Measurements from ENCODE around the gene AAK1. TPM values are rescaled to one million over a fixed set of nuclear protein-coding genes. Genes with fewer than 3 reads are reported as not detected.
A peak's percentile ranks its signal among the peaks of the same experiment; 100 is the strongest.

AAK1 gene
- total and polyA plus RNA-seq, 10 of the 15 experiments (the other 5 are each of a cell fraction or from before 2014, with no cell fraction given): 2.9 to 41.4 (median 17.5) TPM

- TF ChIP-seq ZNF592 (IDR thresholded peaks at IDR 0.05) (no peak), MTA2 (IDR thresholded peaks at IDR 0.05; ENCODE audit: low read depth) (no peak), PAX5 (IDR thresholded peaks at IDR 0.05; ENCODE audit: borderline replicate concordance, low read depth, low read length) (0 out of 2 replicates have a peak, but pooled peaks have one; percentile 15), NR2F1 (conservative IDR thresholded peaks at IDR 0.05) (peak; percentile 36; the same call in 1 of the 2 replicates), JUNB (IDR thresholded peaks at IDR 0.05) (peak; percentile 64), NR2C2 (IDR thresholded peaks at IDR 0.05; ENCODE audit: borderline replicate concordance, control insufficient read depth, insufficient read length, low read depth) (no peak), JUND (IDR thresholded peaks at IDR 0.05; ENCODE audit: low read depth, low read length) (no peak), RAD51 (IDR thresholded peaks at IDR 0.05) (peak; percentile 73), NRF1 (conservative IDR thresholded peaks at IDR 0.05; ENCODE audit: low read depth, low read length) (no peak), ASH2L (IDR thresholded peaks at IDR 0.05; ENCODE audit: borderline replicate concordance, low read depth) (no peak), TBL1XR1 (IDR thresholded peaks at IDR 0.05; ENCODE audit: low read depth, low read length) (peak; percentile 31; the same call in 1 of the 2 replicates), RUNX3 (IDR thresholded peaks at IDR 0.05; ENCODE audit: low read length) (peak; percentile 83), PBX3 (IDR thresholded peaks at IDR 0.05; ENCODE audit: insufficient replicate concordance, low read depth, low read length) (peak; percentile 37), E2F4 (IDR thresholded peaks at IDR 0.05; ENCODE audit: low read depth, low read length) (no peak), POU2F2 (IDR thresholded peaks at IDR 0.05; ENCODE audit: borderline replicate concordance, low read depth, low read length) (peak; percentile 39; the same call in 1 of the 3 replicates), ESRRA (IDR thresholded peaks at IDR 0.05; ENCODE audit: low read length) (no peak)
These were observed 189.9 kb downstream of the AAK1 start (continued) for GRCh38 chr2:69453475-69454129.

Data from GM12878 (cell line).